AG10803 (cell line): ENCODE data around the gene PSMA1.

Experiments used
- DNase-seq: peaks from one replicate; pipeline ENCODE4 v3.0.0; 2010; ENCODE audit warnings: low read depth
- H3K4me3 ChIP-seq: 2 replicates; pipeline ENCODE4 v1.5.1; 2011; ENCODE audit warnings: mild to moderate bottlenecking, low read length, control low read depth
- TF ChIP-seq, protein P1 (sequence below): conservative IDR thresholded peaks from 2 replicates; pipeline ENCODE4 v1.5.1; 2011; ENCODE audit warnings: mild to moderate bottlenecking, low read length, control low read depth, inconsistent platforms

The PSMA1 gene

DNA sequence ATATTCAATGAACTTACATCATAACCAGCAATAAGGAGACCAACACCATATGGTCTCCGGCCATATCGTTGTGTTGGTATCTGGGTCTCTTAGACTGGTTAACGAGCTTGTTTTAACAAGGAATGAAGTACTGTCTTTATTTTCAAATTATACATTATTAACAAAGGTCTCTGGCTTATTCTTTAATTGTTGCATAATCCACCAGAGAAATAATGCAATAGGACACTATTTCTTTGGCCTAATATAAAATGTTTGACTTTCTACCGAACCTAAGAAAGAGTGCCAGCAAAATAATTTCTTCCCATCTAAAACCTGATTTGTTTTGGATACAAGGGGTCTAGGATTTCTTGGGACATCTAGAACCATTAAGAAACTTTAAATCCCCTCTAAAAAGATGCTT is 6.4 kb downstream of the PSMA1 start:
- no peak overlapping the region for H3K4me3 ChIP-seq
- TF ChIP-seq, protein P1, sequence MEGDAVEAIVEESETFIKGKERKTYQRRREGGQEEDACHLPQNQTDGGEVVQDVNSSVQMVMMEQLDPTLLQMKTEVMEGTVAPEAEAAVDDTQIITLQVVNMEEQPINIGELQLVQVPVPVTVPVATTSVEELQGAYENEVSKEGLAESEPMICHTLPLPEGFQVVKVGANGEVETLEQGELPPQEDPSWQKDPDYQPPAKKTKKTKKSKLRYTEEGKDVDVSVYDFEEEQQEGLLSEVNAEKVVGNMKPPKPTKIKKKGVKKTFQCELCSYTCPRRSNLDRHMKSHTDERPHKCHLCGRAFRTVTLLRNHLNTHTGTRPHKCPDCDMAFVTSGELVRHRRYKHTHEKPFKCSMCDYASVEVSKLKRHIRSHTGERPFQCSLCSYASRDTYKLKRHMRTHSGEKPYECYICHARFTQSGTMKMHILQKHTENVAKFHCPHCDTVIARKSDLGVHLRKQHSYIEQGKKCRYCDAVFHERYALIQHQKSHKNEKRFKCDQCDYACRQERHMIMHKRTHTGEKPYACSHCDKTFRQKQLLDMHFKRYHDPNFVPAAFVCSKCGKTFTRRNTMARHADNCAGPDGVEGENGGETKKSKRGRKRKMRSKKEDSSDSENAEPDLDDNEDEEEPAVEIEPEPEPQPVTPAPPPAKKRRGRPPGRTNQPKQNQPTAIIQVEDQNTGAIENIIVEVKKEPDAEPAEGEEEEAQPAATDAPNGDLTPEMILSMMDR, result no peak
- no peak for DNase-seq

DNA sequence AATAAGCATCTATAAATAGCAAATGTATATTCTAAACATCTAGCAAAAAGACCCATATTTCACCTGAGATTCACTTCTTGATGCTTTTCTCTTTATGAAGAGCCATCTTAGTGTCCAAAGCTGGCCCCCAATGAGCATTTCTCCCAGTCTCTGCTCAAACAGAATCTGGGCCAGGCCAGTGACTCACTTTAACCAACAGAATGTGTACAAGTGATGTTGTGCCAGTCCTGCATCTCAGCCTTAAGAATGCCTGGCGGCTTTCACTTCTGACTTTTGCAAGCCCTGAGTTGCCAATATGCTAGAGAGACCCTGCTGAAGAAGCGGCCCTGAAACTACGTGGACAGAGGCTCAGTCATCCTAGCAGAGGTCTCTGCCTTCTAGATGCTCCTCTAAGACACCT is 13.7 kb downstream of the PSMA1 start:
- peak; percentile 55 for DNase-seq
- TF ChIP-seq, protein P1, result no peak
- no peak overlapping the region for H3K4me3 ChIP-seq

DNA sequence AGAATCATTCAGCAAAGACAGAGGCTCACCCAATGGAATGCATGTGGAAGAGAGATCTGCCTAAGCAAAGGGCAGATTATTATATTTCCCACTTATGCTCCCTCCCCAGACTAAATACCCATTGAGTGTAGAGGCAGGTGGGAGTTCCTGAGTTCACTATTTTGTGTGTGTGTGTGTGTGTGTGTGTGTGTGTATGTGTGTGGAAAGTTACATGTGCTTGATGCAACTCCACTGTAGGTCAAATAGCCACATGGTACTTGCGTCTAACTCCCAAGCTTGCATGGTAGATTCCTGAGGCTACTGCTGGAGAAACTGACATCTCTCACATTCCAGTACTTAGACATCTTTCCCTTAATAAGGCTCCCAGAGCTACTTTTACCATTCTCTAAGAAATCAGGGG is 17.2 kb downstream of the PSMA1 start:
- DNase-seq, result peak; percentile 41
- TF ChIP-seq, protein P1, result no peak
- no peak overlapping the region for H3K4me3 ChIP-seq

DNA sequence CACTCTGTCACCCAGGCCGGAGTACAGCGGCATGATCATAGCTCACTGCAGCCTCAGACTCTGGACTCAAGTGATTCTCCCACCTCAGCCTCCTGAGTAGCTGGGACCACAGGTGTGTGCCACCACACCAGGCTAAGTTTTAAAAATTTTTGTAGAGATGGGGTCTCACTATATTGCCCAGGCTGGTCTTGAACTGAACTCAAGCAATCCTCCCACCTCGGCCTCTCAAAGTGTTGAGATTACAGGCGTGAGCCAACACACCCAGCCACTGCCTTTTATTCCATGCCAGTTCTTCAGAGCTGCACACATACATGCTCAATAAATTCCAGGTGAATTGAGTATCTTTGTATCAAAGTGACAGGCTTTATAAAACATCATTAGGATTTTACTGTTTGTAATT is 18.1 kb downstream of the PSMA1 start:
- no peak for DNase-seq
- H3K4me3 ChIP-seq, result no peak overlapping the region
- TF ChIP-seq, protein P1, result no peak

DNA sequence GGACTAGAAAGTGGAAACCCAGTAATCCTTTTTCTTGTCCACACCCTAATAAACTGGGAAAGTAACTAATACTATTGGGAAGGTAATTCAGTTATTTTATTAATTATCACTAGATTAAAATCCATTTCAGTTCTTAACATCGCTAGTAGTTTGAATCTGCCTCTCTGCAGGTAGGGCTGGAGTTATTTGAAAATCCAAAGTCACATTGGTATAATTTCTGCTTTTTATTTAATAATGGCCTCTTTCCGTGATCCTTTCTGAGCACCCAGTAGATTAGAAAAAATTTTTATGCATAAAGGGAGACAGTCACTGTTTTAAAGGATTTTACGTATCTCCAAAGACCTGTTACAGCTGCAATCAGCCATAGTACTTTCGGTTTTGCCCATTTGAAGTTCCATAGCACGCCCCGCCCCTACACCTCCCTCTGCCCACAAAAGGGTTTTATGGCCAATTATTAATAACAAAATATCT is 20.0 kb downstream of the PSMA1 start:
- TF ChIP-seq, protein P1, result no peak
- DNase-seq, result peak; percentile 46
- H3K4me3 ChIP-seq, result peak overlapping the region; percentile 90

DNA sequence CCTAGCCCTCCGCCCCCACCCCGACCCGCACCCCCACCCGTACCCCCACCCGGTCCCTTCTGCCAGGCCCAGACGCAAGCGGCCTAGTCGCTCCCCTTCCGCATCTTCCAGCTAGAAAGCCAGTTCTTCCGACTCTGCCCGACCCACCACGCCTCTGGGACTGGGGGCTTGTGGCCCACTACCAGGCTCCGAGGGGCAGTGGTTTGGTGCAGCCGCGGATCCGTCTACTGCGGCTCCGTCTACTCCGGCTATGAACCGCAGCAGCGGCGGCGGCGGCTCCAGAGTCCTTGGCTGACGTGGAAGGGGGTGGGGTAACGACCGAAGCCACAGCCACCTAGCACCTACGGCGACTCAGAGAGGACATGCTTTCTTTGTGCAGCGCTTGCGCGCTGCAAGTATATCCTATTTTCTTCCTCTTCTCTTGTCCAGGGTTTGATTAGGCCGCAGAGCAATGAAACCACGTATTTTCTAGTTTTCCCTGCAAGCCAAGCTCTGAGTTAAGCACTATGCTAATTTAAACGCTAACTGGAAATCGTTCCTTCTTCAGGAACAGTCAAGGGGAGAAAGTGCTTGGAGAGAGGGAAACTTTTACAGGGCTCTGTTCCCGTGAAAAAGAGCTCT is 20.5 kb downstream of the PSMA1 start, which contains the start of gene COPB1:
TSS of gene COPB1 (minus strand) at position 252 of the 621 bp plus-strand sequence. CDS start 883 bp downstream, outside the sequence.
- TF ChIP-seq, protein P1, result no peak
- H3K4me3 ChIP-seq, result peak within 1 kb of the TSS; percentile 90
- peak; percentile 94 for DNase-seq

DNA sequence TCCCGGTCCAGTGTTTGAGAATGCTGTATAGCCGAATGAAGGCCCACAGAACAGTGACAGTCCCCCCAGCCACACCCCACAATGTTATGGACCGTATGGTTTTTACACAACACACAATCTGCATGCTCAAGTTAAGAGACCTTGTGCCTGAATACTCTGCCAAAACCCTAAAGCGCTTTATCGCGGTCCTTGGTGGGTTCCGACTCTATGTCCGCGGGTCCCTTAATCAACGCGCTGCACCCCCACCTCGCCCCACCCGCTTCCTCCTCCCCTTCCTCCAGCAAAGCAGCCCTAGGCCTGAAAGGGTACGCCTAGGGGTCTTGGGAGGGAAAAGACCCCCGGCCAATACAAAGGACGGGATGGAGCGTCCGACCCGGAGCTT is 21.0 kb downstream of the PSMA1 start:
- peak overlapping the region; percentile 90 for H3K4me3 ChIP-seq
- TF ChIP-seq, protein P1, result no peak
- DNase-seq, result peak; percentile 9
